Testis (tissue), 3 donors: Measurements from ENCODE around the gene LILRA1. TPM values are rescaled to one million over a fixed set of nuclear protein-coding genes. Genes with fewer than 3 reads are reported as not detected.
"Not testable (repeated sequence)": the region's sequence is repeated elsewhere in the genome, so short reads cannot be mapped to it uniquely, and the experiment has no call there.

Experiments
- DNase-seq: peaks from one replicate; pipeline ENCODE4 v3.0.0-alpha.2; 2019
- H3K27ac ChIP-seq, 2 donors: fragments of 200-600 bp; sonication (generic); one replicate each; pipeline ENCODE4 v1.5.1; 2019
- H3K27me3 ChIP-seq: fragments of 200-600 bp; sonication (generic); one replicate; pipeline ENCODE4 v1.5.1; 2019
- H3K36me3 ChIP-seq: fragments of 200-600 bp; sonication (generic); one replicate; pipeline ENCODE4 v1.5.1; 2017; ENCODE audit warnings: low read depth; ENCODE audit errors: missing control alignments
- H3K4me1 ChIP-seq: fragments of 200-600 bp; sonication (generic); one replicate; pipeline ENCODE4 v1.5.1; 2019
- H3K4me3 ChIP-seq, 2 donors: fragments of 200-600 bp; sonication (generic); one replicate each; pipeline ENCODE4 v1.5.1; 2017 to 2019
- H3K9me3 ChIP-seq: fragments of 200-600 bp; sonication (generic); one replicate; pipeline ENCODE4 v1.5.1; 2017
- CTCF ChIP-seq, 3 experiments: fragments of 450-650 bp in 2 of 3; fragments of 200-600 bp in 1 of 3; sonication (generic) in 1 of 3; IDR thresholded peaks; one replicate each; pipeline ENCODE4 v1.5.1; 2016 to 2019; ENCODE audit warnings: antibody characterized with exemption in 3 of 3, mild to moderate bottlenecking in 2 of 3, moderate library complexity in 1 of 3
- POLR2A ChIP-seq: fragments of 450-650 bp; IDR thresholded peaks from one replicate; pipeline ENCODE4 v1.6.1; 2017; ENCODE audit warnings: antibody characterized with exemption, mild to moderate bottlenecking, moderate library complexity
- WGBS, 2 donors: methylation state at CpG; one replicate each; pipeline ENCODE4 v1.1.5; 2018; 5-methylcytosine and 5-hydroxymethylcytosine counted together
- intact Hi-C: fragments of 100-400 bp; cut with DNase I; formaldehyde crosslinking; loops from one replicate; pipeline ENCODE4 v1.15.1; 2023; ENCODE audit warnings: low total_unique reads
- polyA plus RNA-seq: library from polyadenylated mRNA; stranded (reverse); fragments of 350-450 nt; fragmentation: Illumina TruSeq; extraction: RNeasy Lipid Tissue Mini Kit (QIAGEN cat#74804); gene quantifications from one replicate; pipeline ENCODE4 v1.2.3, GENCODE V29; 2014; ENCODE audit warnings: low read depth, low replicate concordance; ENCODE audit not compliant: insufficient read depth
- total RNA-seq, 2 donors: library from RNA; depleted of rRNA; stranded (reverse); fragments of >200 nt; gene quantifications; one replicate each; pipeline ENCODE4 v1.2.3, GENCODE V29; 2016

LILRA1 gene
- total and polyA plus RNA-seq, 3 donors from 2014 or later = 0.50 to 0.62 TPM; not detected in 1

GRCh38 chr19:54594737-54595136, 1.3 kb downstream of the LILRA1 start:
- H3K27me3 ChIP-seq = no peaks in the 10 kb centered on the region
- WGBS, 2 donors = 86% methylated on average over 5 of the region's 5 CpGs; no CpG with 5 or more reads in 1 of the 2 donors
- no peaks in the 10 kb centered on the region for H3K4me1 ChIP-seq
- no peak overlapping the region for H3K4me3 ChIP-seq
- H3K27ac ChIP-seq = no peak overlapping the region
- no peak for DNase-seq
- no peaks in the 10 kb centered on the region for H3K36me3 ChIP-seq
- no peaks in the 10 kb centered on the region for H3K9me3 ChIP-seq
- intact Hi-C loops = no loop called here
- no peak for TF ChIP-seq CTCF (IDR thresholded peaks at IDR 0.05)
- TF ChIP-seq POLR2A = no peak

GRCh38 chr19:54595680-54596436, 2.4 kb downstream of the LILRA1 start:
- WGBS, 2 donors = 81 to 83% methylated on average over 14 to 26 of the region's 26 CpGs
- H3K9me3 ChIP-seq, H3K27me3 ChIP-seq, intact Hi-C loops, H3K4me1 ChIP-seq, H3K36me3 ChIP-seq, DNase-seq, H3K4me3 ChIP-seq, H3K27ac ChIP-seq: not testable (repeated sequence)

DNA sequence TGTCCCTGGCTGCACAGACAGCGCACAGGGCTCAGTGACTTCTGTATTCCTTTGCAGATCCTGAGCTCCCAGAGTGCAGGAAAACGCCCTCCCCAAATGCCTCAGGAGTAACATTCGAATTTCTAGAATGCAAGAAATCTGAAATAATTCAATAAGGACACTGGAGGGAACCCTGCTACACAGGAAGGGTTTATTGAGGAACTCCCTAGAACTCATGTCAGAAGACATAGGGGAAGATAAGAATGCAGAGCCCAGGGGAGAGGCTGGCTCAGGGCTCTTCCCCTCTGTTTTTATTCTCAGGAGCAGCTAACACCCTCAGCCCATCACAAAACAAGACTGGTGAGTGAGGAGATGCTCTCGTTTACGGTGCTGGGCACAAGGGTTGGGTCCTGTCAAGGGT, 6.8 kb downstream of the LILRA1 start:
- WGBS, 2 donors = 55 to 76% methylated on average over 5 of the region's 5 CpGs
- no peaks in the 10 kb centered on the region for H3K4me1 ChIP-seq
- no peak overlapping the region for H3K4me3 ChIP-seq
- TF ChIP-seq POLR2A (no peak), CTCF (IDR thresholded peaks at IDR 0.05) (no peak)
- no peak overlapping the region for H3K27ac ChIP-seq
- no peaks in the 10 kb centered on the region for H3K9me3 ChIP-seq
- intact Hi-C loops = no loop called here
- H3K36me3 ChIP-seq = no peaks in the 10 kb centered on the region
- DNase-seq = no peak
- no peaks in the 10 kb centered on the region for H3K27me3 ChIP-seq

DNA sequence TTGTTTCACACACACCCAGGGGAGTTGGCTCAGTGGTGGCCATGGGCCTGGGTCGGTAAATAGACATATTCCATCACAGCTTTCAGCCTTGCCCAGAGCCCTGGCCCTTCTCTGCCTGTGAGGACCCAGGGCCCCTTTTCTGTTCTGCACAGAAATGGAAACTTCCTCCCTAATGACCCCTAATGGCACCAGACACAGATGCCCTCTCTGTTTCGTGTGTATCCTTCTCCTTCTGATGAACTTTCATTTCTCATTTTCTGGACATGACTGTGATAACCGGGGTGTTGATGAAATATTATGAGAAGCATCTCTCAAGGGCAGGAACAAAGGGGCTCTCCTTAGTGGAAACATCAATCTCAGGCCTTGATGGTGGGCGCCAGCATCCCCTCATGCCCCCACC, 12.8 kb downstream of the LILRA1 start:
- Histone ChIP-seq H3K36me3 (no peaks in the 10 kb centered on the region), H3K27ac (no peak overlapping the region), H3K9me3 (no peaks in the 10 kb centered on the region), H3K4me3 (no peak overlapping the region), H3K4me1 (no peaks in the 10 kb centered on the region), H3K27me3 (no peaks in the 10 kb centered on the region)
- intact Hi-C loops = no loop called here
- 61 to 78% methylated on average over 4 of the region's 4 CpGs for WGBS, 2 donors
- no peak for DNase-seq
- TF ChIP-seq POLR2A (no peak), CTCF (IDR thresholded peaks at IDR 0.05) (no peak)

DNA sequence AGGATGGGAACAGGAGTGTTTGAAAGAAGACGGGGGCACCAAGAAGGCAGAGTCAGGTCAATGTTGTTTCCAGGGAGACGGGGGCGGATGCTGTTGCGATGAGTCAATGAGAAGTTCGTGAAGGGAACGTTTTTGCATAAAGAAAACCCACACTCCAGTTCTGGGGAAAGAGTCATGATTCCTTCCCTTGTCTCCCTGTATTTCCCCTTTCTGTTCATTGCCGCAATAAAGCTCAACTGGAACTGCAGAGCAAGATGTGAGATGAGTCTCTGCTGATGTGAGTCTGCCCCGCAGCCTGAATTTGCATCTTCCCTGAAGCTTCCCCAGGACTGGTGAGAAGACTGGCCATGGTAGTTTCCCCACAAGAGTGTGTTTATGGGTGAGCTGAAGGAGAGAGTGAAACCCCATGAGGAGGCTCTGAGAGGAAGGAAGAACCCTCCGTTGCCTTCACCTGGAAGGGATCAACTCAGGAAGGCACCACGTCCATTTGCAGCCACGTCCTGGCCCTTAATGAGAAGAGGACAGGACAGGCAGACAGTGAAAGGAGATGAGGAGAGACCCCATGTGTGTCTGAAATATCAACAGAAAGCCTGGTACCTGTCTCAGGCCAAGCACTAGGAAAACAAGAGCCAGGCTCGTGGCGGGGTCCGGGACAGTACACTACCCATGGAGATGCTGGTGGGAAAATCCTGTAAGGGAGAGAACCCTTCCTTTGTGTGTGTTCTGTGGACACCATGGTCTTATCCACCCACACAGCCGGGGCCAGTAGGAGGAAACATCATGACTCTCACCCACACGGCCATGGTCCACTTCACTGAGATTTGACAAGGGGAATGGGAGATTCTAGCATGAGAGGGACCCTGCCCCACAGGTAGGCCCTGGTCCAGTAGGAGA, 13.7 kb downstream of the LILRA1 start:
- no peaks in the 10 kb centered on the region for H3K4me1 ChIP-seq
- H3K4me3 ChIP-seq = no peak overlapping the region
- H3K27me3 ChIP-seq = no peaks in the 10 kb centered on the region
- DNase-seq = no peak
- no peaks in the 10 kb centered on the region for H3K36me3 ChIP-seq
- H3K27ac ChIP-seq = no peak overlapping the region
- WGBS, 2 donors = 80 to 84% methylated on average over 14 to 16 of the region's 16 CpGs
- H3K9me3 ChIP-seq = no peaks in the 10 kb centered on the region
- TF ChIP-seq CTCF (IDR thresholded peaks at IDR 0.05) (no peak), POLR2A (no peak)
- intact Hi-C loops = no loop called here
